Stimulated activated CD4-positive, alpha-beta T cell treated with anti-CD3 and anti-CD28 coated beads, TNF-alpha, amount 100 ng/mL, for 48 hours (primary cell): ENCODE measurements around the gene NSUN3.
"Not testable (repeated sequence)": the region's sequence is repeated elsewhere in the genome, so short reads cannot be mapped to it uniquely, and the experiment has no call there.

Experiments used
- DNase-seq, 3 donors: peaks; one replicate each; pipeline ENCODE4 v3.0.0-alpha.2; 2020; ENCODE audit warnings: low read depth in 3 of 3

The NSUN3 gene

GRCh38 chr3:94062513-94063404 is at the start of gene NSUN3, which contains the start of gene DHFR2:
Gene NSUN3, plus strand, starts transcription at chr3:94063061. Its CDS starts 66 bp downstream, at chr3:94063127.
Gene DHFR2, minus strand, starts transcription at chr3:94062916. Its CDS starts 1,405 bp downstream, at chr3:94061511.
- peak; percentile 57 to 77 (median 73) for DNase-seq

GRCh38 chr3:94015025-94015424 is 47.8 kb upstream of the NSUN3 start:
- DNase-seq: no peak

GRCh38 chr3:94019659-94020058 is 43.2 kb upstream of the NSUN3 start:
- DNase-seq: no peak

GRCh38 chr3:94020293-94020692 is 42.6 kb upstream of the NSUN3 start:
- DNase-seq: no peak

- DNase-seq: no peak
Observed at GRCh38 chr3:94024385-94024784, 38.5 kb upstream of the NSUN3 start.

- no peak for DNase-seq
Observed at GRCh38 chr3:94026623-94027022, 36.2 kb upstream of the NSUN3 start.

GRCh38 chr3:94028093-94028837 is 34.6 kb upstream of the NSUN3 start, which contains the start of gene STX19:
Gene STX19, minus strand, starts transcription at chr3:94028597. Its CDS starts 13,328 bp downstream, at chr3:94015269.
- no peak for DNase-seq

- DNase-seq: no peak
Observed at GRCh38 chr3:94036909-94037507, 25.9 kb upstream of the NSUN3 start.

GRCh38 chr3:94043285-94043684 is 19.6 kb upstream of the NSUN3 start:
- no peak for DNase-seq

- DNase-seq: not testable (repeated sequence)
Observed at GRCh38 chr3:94044100-94044936, 18.5 kb upstream of the NSUN3 start.

- DNase-seq: no peak
Observed at GRCh38 chr3:94046533-94046932, 16.3 kb upstream of the NSUN3 start.

GRCh38 chr3:94049267-94049666 is 13.6 kb upstream of the NSUN3 start:
- DNase-seq: no peak

GRCh38 chr3:94050546-94050945 is 12.3 kb upstream of the NSUN3 start:
- no peak for DNase-seq

GRCh38 chr3:94061297-94061696 is 1.6 kb upstream of the NSUN3 start:
- DNase-seq: no peak

GRCh38 chr3:94063496-94064119 is 747 bp downstream of the NSUN3 start:
- no peak for DNase-seq

- DNase-seq: no peak
Observed at GRCh38 chr3:94064243-94064860, 1.5 kb downstream of the NSUN3 start.

- DNase-seq: no peak
Observed at GRCh38 chr3:94065122-94065521, 2.3 kb downstream of the NSUN3 start.

GRCh38 chr3:94065819-94066480 is 3.1 kb downstream of the NSUN3 start:
- no peak for DNase-seq
